GDM1 (cell line): Measurements from ENCODE around the gene IL23R.

Source experiments
- DNase-seq: peaks from one replicate; lab custom pipeline; 2025; lab: John Stamatoyannopoulos, UW

The IL23R gene

DNA sequence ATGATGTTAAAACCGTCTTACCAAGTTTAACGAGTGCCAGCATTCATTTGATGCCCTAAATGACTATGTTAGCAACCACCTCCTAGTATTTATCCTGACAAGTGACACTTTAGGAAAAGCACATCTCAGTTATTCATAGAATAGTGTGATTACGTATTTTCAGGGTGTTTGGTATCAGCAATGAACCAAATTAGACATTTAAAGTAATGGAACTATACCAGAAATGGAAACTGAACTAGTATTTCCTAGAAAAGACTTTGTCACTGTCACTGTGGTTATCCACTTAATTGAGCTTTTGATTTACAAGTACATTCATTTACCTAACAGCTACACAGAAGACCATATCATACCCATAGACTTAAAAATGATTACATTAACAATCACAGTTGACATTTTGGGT, 137.8 kb downstream of the IL23R start:
- DNase-seq, result no peak

DNA sequence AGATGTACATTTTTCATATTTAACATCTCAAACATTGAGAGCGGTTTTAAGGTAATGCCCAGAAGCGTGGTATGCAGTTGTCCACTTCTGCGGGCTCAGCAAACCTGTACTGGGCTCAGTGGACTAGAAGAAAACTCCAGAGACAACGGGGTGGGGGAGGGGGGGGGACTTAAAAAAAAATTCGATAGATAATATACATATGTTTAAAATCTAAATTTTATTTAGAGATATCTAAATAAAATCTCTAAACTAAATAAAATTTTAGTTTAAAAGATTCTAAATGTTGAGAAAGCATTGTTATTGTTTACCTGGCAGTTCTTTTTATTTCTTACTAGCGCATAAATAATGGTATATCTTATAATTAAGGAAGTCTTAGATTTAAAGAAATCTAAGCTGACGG, 140.3 kb downstream of the IL23R start:
- no peak for DNase-seq

DNA sequence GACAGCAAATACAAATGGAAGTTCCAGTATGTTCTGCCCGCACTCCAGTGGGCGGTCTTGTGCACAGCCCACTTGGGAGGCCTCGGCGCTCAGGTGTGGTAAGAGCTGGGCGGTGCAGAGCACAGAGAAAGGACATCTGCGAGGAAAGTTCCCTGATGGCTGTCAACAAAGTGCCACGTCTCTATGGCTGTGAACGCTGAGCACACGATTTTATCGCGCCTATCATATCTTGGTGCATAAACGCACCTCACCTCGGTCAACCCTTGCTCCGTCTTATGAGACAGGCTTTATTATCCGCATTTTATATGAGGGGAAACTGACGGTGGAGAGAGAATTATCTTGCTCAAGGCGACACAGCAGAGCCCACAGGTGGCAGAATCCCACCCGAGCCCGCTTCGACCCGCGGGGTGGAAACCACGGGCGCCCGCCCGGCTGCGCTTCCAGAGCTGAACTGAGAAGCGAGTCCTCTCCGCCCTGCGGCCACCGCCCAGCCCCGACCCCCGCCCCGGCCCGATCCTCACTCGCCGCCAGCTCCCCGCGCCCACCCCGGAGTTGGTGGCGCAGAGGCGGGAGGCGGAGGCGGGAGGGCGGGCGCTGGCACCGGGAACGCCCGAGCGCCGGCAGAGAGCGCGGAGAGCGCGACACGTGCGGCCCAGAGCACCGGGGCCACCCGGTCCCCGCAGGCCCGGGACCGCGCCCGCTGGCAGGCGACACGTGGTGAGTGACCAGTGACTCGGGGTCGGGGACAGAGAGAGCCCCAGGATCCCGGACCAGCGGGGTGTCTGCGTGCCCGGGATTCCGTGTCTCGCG, 141.2 kb downstream of the IL23R start, which contains the start of gene IL12RB2:
TSS of gene IL12RB2 (plus strand) at position 623 of the 810 bp plus-strand sequence. CDS start 12,496 bp downstream, outside the sequence.
- DNase-seq, result no peak

DNA sequence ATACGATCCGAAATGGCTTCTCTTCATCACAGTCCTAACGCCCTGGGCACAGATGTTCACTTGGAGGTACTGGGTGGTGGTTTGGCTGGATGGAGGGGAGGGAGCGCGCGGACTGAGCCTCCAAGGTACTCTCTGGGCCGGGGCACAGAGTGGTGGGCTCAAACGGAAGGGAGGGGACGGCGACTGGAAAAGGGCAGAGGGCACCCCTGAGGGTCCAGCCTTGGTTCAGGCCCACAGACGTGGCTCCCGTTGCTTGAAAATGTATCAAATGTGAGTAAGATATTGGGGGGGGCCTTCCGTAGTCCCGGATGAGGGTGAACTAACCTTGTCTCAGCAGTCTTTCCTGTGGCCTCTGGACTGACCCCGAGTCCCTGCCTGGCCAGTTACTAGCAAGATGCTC, 141.9 kb downstream of the IL23R start:
- no peak for DNase-seq
